ENCODE measurements around the gene SLC8A2.
A peak's percentile ranks its signal among the peaks of the same experiment; 100 is the strongest.

SLC8A2 gene

DNA sequence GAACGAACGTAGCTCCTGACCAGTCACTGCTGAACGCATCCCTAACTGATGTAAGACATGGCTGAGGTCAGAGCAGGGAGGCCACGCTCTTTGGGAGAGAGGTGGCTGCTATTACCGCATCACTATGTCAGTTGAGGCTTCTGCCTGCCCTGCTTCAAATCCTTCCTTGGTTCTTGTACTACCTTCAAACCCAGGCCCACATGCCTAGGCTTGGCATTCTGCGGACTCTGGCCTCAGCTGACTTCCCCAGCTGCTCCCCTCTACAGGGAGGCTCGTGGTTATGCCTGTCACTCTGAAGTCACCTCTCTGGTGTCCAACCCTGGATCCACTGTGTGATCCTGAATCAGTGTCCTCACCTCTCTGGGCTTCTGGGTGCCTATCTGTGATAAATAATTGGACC is 37.6 kb downstream of the SLC8A2 start:
- H3K4me3 ChIP-seq (replicated peaks; ENCODE audit: low read depth, low read length) = no peak overlapping the region
- no peak for DNase-seq (ENCODE audit: extremely low read depth, low read depth)
- TF ChIP-seq, protein P1, sequence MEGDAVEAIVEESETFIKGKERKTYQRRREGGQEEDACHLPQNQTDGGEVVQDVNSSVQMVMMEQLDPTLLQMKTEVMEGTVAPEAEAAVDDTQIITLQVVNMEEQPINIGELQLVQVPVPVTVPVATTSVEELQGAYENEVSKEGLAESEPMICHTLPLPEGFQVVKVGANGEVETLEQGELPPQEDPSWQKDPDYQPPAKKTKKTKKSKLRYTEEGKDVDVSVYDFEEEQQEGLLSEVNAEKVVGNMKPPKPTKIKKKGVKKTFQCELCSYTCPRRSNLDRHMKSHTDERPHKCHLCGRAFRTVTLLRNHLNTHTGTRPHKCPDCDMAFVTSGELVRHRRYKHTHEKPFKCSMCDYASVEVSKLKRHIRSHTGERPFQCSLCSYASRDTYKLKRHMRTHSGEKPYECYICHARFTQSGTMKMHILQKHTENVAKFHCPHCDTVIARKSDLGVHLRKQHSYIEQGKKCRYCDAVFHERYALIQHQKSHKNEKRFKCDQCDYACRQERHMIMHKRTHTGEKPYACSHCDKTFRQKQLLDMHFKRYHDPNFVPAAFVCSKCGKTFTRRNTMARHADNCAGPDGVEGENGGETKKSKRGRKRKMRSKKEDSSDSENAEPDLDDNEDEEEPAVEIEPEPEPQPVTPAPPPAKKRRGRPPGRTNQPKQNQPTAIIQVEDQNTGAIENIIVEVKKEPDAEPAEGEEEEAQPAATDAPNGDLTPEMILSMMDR (IDR thresholded peaks at IDR 0.05; ENCODE audit: low read depth, low read length, missing control alignments) = no peak

- TF ChIP-seq, protein P1 (IDR thresholded peaks at IDR 0.05; ENCODE audit: low read depth, low read length, missing control alignments) = no peak
- H3K4me3 ChIP-seq (replicated peaks; ENCODE audit: low read depth, low read length) = no peak overlapping the region
- DNase-seq (ENCODE audit: extremely low read depth, low read depth) = no peak
Observed at GRCh38 chr19:47433121-47433520, 38.6 kb downstream of the SLC8A2 start.

DNA sequence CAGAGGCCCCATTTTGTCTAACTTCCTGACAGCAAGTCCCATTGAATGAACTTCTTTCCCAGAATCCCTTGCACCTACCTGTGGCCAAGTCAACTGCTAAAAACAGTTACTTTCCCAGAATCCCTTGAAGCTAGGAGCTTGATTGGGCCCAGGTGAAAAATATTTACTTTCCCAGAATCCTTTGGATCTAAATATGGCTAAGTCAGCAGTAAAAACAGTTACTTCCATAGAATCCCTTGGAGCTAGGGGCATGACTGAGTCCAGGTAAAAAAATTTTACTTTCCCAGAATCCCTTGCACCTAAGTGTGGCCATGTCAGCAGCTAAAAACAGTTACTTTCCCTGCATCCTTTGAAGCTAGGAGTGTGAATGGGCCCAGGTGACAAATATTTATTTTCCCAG is 39.2 kb downstream of the SLC8A2 start:
- TF ChIP-seq, protein P1 (IDR thresholded peaks at IDR 0.05; ENCODE audit: low read depth, low read length, missing control alignments) = no peak
- DNase-seq (ENCODE audit: extremely low read depth, low read depth) = no peak
- H3K4me3 ChIP-seq (replicated peaks; ENCODE audit: low read depth, low read length) = no peak overlapping the region

GRCh38 chr19:47432091-47432490 is 39.6 kb downstream of the SLC8A2 start:
- DNase-seq (ENCODE audit: extremely low read depth, low read depth) = no peak
- H3K4me3 ChIP-seq (replicated peaks; ENCODE audit: low read depth, low read length) = no peak overlapping the region
- TF ChIP-seq, protein P1 (IDR thresholded peaks at IDR 0.05; ENCODE audit: low read depth, low read length, missing control alignments) = no peak

- H3K4me3 ChIP-seq (replicated peaks; ENCODE audit: low read depth, low read length) = no peak overlapping the region
- TF ChIP-seq, protein P1 (IDR thresholded peaks at IDR 0.05; ENCODE audit: low read depth, low read length, missing control alignments) = peak; percentile 9
- no peak for DNase-seq (ENCODE audit: extremely low read depth, low read depth)
Observed at GRCh38 chr19:47430041-47430802, 41.5 kb downstream of the SLC8A2 start.

GRCh38 chr19:47429140-47429793 is 42.4 kb downstream of the SLC8A2 start:
- DNase-seq (ENCODE audit: extremely low read depth, low read depth) = no peak
- no peak overlapping the region for H3K4me3 ChIP-seq (replicated peaks; ENCODE audit: low read depth, low read length)
- TF ChIP-seq, protein P1 (IDR thresholded peaks at IDR 0.05; ENCODE audit: low read depth, low read length, missing control alignments) = no peak

Data from HFF-Myc (cell line).